ENCODE data around the gene CCDC116. TPM values are rescaled to one million over a fixed set of nuclear protein-coding genes. Genes with fewer than 3 reads are reported as not detected.
A peak's percentile ranks its signal among the peaks of the same experiment; 100 is the strongest.
"Not testable (repeated sequence)": the region's sequence is repeated elsewhere in the genome, so short reads cannot be mapped to it uniquely, and the experiment has no call there.

Gene CCDC116
- total and polyA plus RNA-seq, 2 experiments from 2014 or later, result 0.30 to 1.5 TPM

DNA sequence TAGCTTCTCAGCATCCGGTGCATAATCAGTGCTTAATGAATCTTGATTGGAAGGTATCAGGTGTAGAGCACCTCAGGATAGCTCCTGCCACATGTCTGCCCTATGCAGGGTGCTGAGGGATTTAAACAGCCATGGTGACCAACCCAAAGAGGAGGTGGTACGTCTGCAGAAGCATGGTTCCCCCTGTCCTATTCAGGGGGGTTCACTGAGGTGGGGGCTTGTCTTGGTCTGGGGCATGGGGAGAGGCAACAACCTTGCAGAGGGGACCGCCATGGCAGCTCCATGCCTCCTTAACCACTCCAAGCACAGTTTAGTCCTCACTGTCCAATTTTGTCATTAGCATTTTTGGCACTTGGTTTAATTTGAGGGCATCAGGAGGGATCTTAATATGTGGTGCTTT lies 40.1 kb upstream of the CCDC116 start:
- Histone ChIP-seq H2AFZ (no peak overlapping the region), H3K4me3 (no peak overlapping the region), H3K79me2 (peaks cover 100% of the 10 kb centered on the region), H3K9me2 (replicated peaks; ENCODE audit: insufficient read depth) (no peaks in the 10 kb centered on the region), H3K4me2 (no peak overlapping the region), H3K27ac (no peak overlapping the region), H3K36me3 (replicated peaks; ENCODE audit: insufficient read depth, low read depth) (no peaks in the 10 kb centered on the region), H3K27me3 (no peaks in the 10 kb centered on the region), H4K20me1 (ENCODE audit: insufficient read depth, poor library complexity, severe bottlenecking) (peaks cover 98% of the 10 kb centered on the region), H3K4me1 (ENCODE audit: insufficient read depth) (no peaks in the 10 kb centered on the region), H3K9me3 (ENCODE audit: low read depth) (no peaks in the 10 kb centered on the region)
- TF ChIP-seq EZH2 (IDR thresholded peaks at IDR 0.05; ENCODE audit: borderline replicate concordance), result no peak
- TF ChIP-seq, protein P1, sequence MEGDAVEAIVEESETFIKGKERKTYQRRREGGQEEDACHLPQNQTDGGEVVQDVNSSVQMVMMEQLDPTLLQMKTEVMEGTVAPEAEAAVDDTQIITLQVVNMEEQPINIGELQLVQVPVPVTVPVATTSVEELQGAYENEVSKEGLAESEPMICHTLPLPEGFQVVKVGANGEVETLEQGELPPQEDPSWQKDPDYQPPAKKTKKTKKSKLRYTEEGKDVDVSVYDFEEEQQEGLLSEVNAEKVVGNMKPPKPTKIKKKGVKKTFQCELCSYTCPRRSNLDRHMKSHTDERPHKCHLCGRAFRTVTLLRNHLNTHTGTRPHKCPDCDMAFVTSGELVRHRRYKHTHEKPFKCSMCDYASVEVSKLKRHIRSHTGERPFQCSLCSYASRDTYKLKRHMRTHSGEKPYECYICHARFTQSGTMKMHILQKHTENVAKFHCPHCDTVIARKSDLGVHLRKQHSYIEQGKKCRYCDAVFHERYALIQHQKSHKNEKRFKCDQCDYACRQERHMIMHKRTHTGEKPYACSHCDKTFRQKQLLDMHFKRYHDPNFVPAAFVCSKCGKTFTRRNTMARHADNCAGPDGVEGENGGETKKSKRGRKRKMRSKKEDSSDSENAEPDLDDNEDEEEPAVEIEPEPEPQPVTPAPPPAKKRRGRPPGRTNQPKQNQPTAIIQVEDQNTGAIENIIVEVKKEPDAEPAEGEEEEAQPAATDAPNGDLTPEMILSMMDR (IDR thresholded peaks at IDR 0.05; ENCODE audit: poor library complexity), result no peak
- no peak for TF ChIP-seq EZH2phosphoT487 (IDR thresholded peaks at IDR 0.05; ENCODE audit: low read depth, severe bottlenecking, unreplicated experiment)
- WGBS (ENCODE audit: low lambda C conversion rate, missing lambda C conversion rate), result 96% methylated on average over 3 of the region's 3 CpGs
- no peak for DNase-seq (ENCODE audit: low spot score)

DNA sequence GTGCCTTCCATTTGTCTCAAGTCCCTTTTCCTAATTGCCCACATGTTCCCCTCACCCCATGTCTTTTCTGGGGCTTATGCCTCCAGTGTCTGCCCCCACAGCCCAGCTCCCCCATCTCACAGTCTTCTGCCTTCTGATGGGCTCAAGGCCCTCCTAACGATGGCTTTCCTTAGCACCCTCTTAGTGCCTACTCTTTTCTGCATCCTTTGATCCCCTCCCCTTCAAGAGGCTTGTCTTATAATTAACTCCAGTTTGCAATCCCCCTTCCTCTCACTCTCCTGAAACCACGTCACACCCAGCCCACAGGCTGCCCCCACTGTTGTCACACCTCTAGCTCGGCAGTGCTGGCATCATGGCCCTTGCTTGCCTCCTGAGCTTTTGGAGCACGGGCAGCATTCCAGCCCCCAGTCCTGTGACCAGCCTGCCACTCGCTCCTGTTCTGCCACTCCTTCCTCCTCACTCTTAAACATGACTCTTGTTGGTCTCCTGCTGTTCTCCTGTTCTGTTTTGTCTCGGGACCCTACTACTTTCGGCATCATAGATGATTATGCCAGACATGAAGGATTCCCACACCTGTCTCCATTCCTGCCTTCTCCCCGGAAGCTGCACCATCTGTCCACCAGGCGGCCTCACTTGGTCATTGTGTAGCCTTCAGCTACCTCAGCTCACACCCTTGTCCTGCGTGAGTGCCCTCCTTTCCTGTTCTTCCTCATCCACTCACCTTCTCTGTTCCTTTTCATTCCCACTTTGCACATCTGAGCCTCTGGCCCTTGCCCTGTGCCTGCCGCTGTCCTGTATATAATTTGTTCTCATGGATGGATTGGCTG lies 38.9 kb upstream of the CCDC116 start:
- 87% methylated on average over 11 of the region's 11 CpGs for WGBS (ENCODE audit: low lambda C conversion rate, missing lambda C conversion rate)
- TF ChIP-seq EZH2phosphoT487 (IDR thresholded peaks at IDR 0.05; ENCODE audit: low read depth, severe bottlenecking, unreplicated experiment) (no peak), EZH2 (IDR thresholded peaks at IDR 0.05; ENCODE audit: borderline replicate concordance) (no peak)
- TF ChIP-seq, protein P1 (IDR thresholded peaks at IDR 0.05; ENCODE audit: poor library complexity), result peak; percentile 27
- H4K20me1 ChIP-seq (ENCODE audit: insufficient read depth, poor library complexity, severe bottlenecking), result peaks cover 98% of the 10 kb centered on the region

DNA sequence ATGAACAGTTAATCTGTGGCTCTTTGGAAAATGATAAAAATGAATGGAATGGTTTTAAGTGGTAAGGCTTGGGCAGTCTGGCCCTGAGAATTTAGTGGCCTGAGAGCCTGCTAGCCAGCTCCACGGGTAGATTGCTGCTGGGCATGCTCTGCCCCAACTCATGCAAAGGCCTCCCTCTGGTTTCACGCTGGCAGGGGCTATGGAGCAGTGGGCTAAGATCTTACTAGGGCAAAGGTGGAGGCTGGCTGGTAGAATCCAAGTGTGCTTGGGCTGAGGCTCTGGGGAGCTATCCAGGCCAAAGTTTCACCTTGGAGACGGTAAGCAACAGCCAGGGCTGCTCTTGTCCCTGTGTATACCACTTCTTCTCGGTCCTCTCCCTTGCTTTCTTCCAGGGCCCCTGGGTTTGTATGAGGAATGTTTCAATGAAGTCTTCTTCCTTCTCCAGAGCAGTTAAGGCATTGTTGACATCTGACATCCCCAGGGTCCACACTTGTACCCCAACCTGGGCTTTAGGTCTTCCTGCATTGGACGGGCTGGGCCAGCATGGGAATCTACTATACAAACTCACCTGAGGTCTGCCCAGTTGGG lies 37.6 kb upstream of the CCDC116 start:
- Histone ChIP-seq H3K9me2 (replicated peaks; ENCODE audit: insufficient read depth) (no peaks in the 10 kb centered on the region), H4K20me1 (ENCODE audit: insufficient read depth, poor library complexity, severe bottlenecking) (peaks cover 98% of the 10 kb centered on the region), H2AFZ (no peak overlapping the region), H3K4me3 (no peak overlapping the region), H3K4me1 (ENCODE audit: insufficient read depth) (no peaks in the 10 kb centered on the region), H3K27ac (no peak overlapping the region), H3K4me2 (no peak overlapping the region), H3K27me3 (no peaks in the 10 kb centered on the region), H3K36me3 (replicated peaks; ENCODE audit: insufficient read depth, low read depth) (no peaks in the 10 kb centered on the region), H3K79me2 (peaks cover 100% of the 10 kb centered on the region), H3K9me3 (ENCODE audit: low read depth) (no peaks in the 10 kb centered on the region)
- TF ChIP-seq, protein P1 (IDR thresholded peaks at IDR 0.05; ENCODE audit: poor library complexity), result no peak
- TF ChIP-seq EZH2phosphoT487 (IDR thresholded peaks at IDR 0.05; ENCODE audit: low read depth, severe bottlenecking, unreplicated experiment), result no peak
- TF ChIP-seq EZH2 (IDR thresholded peaks at IDR 0.05; ENCODE audit: borderline replicate concordance), result no peak
- WGBS (ENCODE audit: low lambda C conversion rate, missing lambda C conversion rate), result 94% methylated on average over 5 of the region's 5 CpGs
- no peak for DNase-seq (ENCODE audit: low spot score)

More for the DNA sequence above, 38.9 kb upstream of the CCDC116 start:
- Histone ChIP-seq H3K4me2 (no peak overlapping the region), H3K9me3 (ENCODE audit: low read depth) (no peaks in the 10 kb centered on the region), H2AFZ (no peak overlapping the region), H3K9me2 (replicated peaks; ENCODE audit: insufficient read depth) (no peaks in the 10 kb centered on the region), H3K27ac (no peak overlapping the region), H3K27me3 (no peaks in the 10 kb centered on the region), H3K79me2 (peaks cover 100% of the 10 kb centered on the region), H3K4me3 (no peak overlapping the region), H3K36me3 (replicated peaks; ENCODE audit: insufficient read depth, low read depth) (no peaks in the 10 kb centered on the region), H3K4me1 (ENCODE audit: insufficient read depth) (no peaks in the 10 kb centered on the region)
- DNase-seq (ENCODE audit: low spot score), result no peak

DNA sequence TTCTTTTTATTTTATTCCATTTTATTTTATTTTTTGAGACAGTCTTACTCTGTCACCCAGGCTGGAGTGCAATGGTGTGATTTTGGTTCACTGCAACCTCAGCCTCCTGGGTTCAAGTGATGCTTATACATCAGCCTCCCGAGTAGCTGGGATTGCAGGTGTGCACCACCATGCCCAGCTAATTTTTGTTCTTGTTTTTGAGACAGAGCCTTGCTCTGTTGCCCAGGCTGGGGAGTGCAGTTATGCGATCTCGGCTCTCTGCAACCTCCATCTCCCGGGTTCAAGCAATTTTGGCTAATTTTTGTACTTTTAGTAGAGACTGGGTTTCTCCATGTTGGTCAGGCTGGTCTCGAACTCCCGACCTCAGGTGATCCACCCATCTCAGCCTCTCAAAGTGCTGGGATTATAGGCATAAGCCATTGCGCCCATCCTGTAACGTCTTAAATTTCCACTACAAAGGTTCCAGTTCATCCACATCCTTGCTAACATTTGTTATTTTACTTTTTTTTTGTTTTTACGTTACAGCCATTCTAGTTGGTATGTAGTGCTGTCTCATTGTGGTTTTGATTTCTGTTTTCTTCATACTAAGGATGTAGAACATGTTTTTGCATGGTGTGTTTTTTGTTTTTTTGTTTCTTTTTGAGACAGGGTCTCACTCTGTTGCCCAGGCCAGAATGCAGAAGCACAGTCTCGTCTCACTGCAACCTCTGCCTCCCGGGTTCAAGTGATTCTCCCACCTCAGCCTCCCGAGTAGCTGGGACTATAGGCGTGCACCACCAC lies 36.0 kb upstream of the CCDC116 start:
- not testable (repeated sequence) for H3K9me2 ChIP-seq (replicated peaks; ENCODE audit: insufficient read depth); H3K36me3 ChIP-seq (replicated peaks; ENCODE audit: insufficient read depth, low read depth); H3K9me3 ChIP-seq (ENCODE audit: low read depth); H3K4me3 ChIP-seq; H3K27me3 ChIP-seq; H2AFZ ChIP-seq; DNase-seq (ENCODE audit: low spot score); H3K4me2 ChIP-seq; H3K4me1 ChIP-seq (ENCODE audit: insufficient read depth); H3K27ac ChIP-seq
- WGBS (ENCODE audit: low lambda C conversion rate, missing lambda C conversion rate), result 97% methylated on average over 13 of the region's 13 CpGs
- H3K79me2 ChIP-seq, result peaks cover 100% of the 10 kb centered on the region
- H4K20me1 ChIP-seq (ENCODE audit: insufficient read depth, poor library complexity, severe bottlenecking), result peaks cover 98% of the 10 kb centered on the region

Data from hepatocyte (in vitro differentiated cells).